Retinal pigment epithelial cell (primary cell): ENCODE data around the gene ZNF492.

Experiments
- DNase-seq: peaks from one replicate; pipeline ENCODE4 v3.0.0-alpha.2; 2010; ENCODE audit warnings: low read depth
- H3K4me3 ChIP-seq: 2 replicates; pipeline ENCODE4 v1.5.1; 2011; ENCODE audit warnings: mild to moderate bottlenecking, low read length, control low read depth, moderate library complexity
- CTCF ChIP-seq: conservative IDR thresholded peaks from 2 replicates; pipeline ENCODE4 v1.5.1; 2011; ENCODE audit warnings: low read depth, low read length, control low read depth, inconsistent platforms

Gene ZNF492

GRCh38 chr19:22603518-22604440 lies 30.3 kb upstream of the ZNF492 start:
- no peak for TF ChIP-seq CTCF
- H3K4me3 ChIP-seq: no peak overlapping the region
- DNase-seq: no peak

GRCh38 chr19:22604571-22605274 lies 29.4 kb upstream of the ZNF492 start:
- TF ChIP-seq CTCF: no peak
- no peak for DNase-seq

GRCh38 chr19:22605275-22606211 lies 28.6 kb upstream of the ZNF492 start:
- TF ChIP-seq CTCF: no peak
- H3K4me3 ChIP-seq: no peak overlapping the region
- DNase-seq: no peak

More at GRCh38 chr19:22604571-22605274, 29.4 kb upstream of the ZNF492 start:
- no peak overlapping the region for H3K4me3 ChIP-seq

GRCh38 chr19:22606212-22606553 lies 27.9 kb upstream of the ZNF492 start:
- TF ChIP-seq CTCF: no peak
- DNase-seq: no peak

GRCh38 chr19:22606954-22607652 lies 27.0 kb upstream of the ZNF492 start:
- H3K4me3 ChIP-seq: no peak overlapping the region
- TF ChIP-seq CTCF: no peak
- DNase-seq: no peak

More at GRCh38 chr19:22606212-22606553, 27.9 kb upstream of the ZNF492 start:
- no peak overlapping the region for H3K4me3 ChIP-seq

GRCh38 chr19:22607653-22608430 lies 26.3 kb upstream of the ZNF492 start:
- DNase-seq: no peak
- no peak overlapping the region for H3K4me3 ChIP-seq
- TF ChIP-seq CTCF: no peak
